IPS-18c (cell line): ENCODE measurements around the gene PLAAT2.
A peak's percentile ranks its signal among the peaks of the same experiment; 100 is the strongest.
"Not testable (repeated sequence)": the region's sequence is repeated elsewhere in the genome, so short reads cannot be mapped to it uniquely, and the experiment has no call there.

Experiments used
- H3K4me3 ChIP-seq: 2 replicates; pipeline ENCODE4 v1.7.0; 2013; ENCODE audit warnings: low read depth, mild to moderate bottlenecking, low read length, moderate library complexity; ENCODE audit not compliant: insufficient read depth
- H3K9me3 ChIP-seq: one replicate; pipeline ENCODE4 v1.6.1; 2013; ENCODE audit warnings: mild to moderate bottlenecking, low read length, moderate library complexity; ENCODE audit not compliant: control insufficient read depth, insufficient read depth

The PLAAT2 gene

DNA sequence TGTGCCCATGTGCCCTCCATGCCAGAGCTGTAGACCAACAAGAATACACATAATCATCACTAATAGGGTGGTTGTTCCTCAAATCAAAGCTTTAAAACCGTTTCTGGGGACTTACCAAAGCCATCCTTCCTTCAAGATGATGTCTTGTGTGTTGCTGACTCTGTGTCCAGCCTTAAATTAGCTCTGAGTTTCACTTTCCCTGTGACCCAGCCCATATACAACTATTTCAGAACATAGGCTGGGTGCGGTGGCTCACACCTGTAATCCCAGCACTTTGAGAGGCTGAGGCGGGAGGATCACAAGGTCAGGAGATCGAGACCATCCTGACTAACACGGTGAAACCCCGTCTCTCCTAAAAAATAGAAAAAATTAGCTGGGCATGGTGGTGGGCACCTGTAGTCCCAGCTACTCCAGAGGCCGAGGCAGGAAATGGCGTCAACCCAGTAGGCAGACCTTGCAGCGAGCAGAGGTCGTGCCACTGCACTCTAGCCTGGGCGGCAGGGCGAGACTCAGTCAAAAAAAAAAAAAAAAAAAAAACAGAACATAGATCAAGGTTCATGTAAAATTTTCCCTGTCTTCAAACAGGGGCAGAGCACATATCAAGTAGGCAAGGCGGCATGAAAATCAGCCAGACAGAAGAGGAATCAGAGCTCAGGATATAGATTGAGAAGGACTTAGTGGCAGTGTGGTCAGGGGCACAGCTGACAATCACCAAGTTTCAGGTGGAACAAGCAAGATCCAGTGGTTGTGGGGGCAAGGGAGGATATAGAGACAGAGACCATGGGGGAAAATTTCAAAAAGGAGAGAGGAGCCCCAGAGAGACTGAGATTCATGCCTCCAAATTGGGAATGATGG is at the start of gene PLAAT2:
TSS of gene PLAAT2 (minus strand) at position 179 of the 855 bp plus-strand sequence. CDS start at position 124, 55 bp downstream.
- Histone ChIP-seq H3K9me3 (no peaks in the 10 kb centered on the region), H3K4me3 (no peak within 1 kb of the TSS)

DNA sequence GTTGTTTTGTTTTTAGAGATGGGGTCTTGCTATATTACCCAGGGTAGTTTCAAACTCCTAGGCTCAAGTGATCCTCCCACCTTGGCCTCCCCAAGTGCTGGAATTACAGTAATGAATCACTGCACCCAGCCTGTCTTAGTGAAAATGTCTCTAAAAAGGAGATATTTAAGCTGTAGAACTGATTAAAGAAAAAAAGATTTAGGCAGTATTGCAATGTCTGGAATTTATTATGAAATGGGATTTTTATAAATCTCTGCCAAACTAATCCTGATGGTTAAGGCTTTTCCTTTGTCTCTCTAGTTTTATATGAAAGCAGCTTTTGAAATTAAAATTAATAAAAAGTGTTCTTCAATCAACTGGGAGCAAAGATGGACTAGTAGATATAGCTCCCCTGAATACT is 49.0 kb upstream of the PLAAT2 start:
- no peak overlapping the region for H3K4me3 ChIP-seq

DNA sequence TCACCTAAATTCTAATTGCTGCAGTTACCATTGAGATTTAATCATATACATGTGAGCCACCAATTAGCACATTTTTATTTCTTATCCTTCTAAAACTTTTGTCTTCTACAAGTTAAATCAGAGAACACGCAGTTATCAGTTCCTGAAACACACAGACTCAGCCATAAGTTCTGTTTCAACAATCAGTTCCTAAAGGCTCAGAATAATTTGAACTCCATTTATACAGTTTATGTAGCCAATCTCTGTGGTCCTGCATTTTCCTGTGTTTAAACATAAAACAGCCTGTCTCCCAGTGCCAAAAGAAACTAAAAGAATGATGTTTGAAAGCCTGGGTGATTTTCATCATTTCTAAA is 48.2 kb upstream of the PLAAT2 start:
- H3K9me3 ChIP-seq: no peaks in the 10 kb centered on the region
- H3K4me3 ChIP-seq: no peak overlapping the region

More for the DNA sequence above, 49.0 kb upstream of the PLAAT2 start:
- H3K9me3 ChIP-seq: no peaks in the 10 kb centered on the region

DNA sequence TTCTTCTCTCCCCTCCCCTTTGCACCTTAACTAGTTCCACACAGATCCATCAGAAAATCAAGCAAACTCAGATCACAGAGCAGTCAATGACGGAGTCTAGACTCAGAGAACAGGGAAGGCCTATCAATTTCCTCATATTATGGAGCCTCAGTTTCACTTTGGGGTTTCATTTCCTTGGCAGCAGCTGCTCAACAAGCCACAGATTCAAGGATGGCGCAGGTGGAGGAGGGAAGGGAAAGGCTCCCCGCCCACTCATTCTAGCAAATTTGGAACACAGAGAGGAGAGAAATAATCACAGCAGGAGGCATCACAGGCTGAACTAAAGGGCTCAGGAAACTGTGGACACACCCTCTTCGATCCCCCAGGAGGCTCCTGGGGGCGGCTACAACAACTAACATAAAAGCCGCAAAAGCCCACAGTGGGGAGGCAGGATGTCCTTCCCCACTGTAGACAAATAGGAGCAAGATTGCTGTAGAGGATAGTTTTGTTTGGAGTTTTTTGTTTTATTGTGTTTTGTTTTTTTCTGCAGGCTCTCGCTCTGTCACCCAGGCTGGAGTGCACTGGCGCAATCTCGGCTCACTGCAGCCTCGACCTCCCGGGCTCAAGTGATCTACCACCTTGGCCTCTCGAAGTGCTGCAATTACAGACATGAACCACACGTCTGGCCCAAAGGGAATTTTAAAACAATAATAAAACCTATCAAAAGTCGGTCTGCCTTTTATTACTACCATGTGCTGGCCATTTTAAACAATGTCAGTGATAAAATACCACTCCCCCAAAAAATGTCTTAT is 47.6 kb upstream of the PLAAT2 start:
- Histone ChIP-seq H3K4me3 (peak overlapping the region; percentile 2), H3K9me3 (no peaks in the 10 kb centered on the region)

DNA sequence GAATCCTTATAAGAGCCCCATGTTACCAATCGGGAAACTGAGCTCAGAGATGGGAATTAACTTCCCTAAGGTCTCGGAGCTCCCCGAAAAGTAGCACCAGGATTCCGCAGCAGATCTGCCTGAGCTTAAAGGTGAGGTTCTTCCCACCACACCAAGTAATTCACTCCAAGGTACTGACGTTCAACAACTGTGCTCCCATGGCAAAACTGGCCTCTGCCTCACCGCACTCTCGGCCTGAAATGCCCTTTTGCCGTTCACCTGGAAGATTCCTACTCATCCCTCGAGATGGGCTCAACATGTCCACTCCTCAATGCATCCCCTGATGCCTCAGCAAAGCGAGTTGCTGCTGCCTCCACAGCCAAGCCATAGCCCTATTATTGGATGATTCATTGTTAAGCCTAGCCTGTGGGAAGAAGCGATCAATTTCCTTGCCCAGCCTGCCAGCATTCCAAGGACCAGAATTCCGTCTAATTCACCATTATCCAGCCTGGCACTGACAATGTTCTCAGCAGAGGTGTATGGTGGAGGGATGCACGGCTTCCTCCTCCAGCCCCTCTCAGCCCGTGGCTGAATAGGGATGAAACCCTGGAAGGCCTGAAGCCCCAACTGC is 46.9 kb upstream of the PLAAT2 start:
- no peaks in the 10 kb centered on the region for H3K9me3 ChIP-seq
- H3K4me3 ChIP-seq: peak overlapping the region; percentile 2; the same call in 1 of the 2 replicates

DNA sequence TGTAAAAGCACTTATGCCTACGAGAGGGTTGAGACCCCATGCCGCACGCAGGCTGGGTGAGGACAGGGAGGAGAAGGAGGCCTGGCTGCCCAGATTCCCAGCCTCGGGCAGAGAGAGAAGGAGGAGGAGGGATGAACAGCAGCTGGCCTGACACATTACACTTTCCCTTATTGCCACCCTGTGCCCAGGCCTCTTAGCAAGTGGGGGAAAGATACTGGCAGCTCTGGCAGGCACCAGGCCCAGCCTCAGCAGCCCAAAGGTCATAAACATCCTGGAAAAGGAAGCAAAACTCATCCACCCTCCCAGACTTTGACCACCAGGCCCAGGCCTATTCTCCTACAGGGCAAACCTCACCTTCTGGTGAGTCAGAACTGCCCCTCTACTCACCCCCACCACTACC is 46.4 kb upstream of the PLAAT2 start:
- Histone ChIP-seq H3K4me3 (no peak overlapping the region), H3K9me3 (no peaks in the 10 kb centered on the region)

DNA sequence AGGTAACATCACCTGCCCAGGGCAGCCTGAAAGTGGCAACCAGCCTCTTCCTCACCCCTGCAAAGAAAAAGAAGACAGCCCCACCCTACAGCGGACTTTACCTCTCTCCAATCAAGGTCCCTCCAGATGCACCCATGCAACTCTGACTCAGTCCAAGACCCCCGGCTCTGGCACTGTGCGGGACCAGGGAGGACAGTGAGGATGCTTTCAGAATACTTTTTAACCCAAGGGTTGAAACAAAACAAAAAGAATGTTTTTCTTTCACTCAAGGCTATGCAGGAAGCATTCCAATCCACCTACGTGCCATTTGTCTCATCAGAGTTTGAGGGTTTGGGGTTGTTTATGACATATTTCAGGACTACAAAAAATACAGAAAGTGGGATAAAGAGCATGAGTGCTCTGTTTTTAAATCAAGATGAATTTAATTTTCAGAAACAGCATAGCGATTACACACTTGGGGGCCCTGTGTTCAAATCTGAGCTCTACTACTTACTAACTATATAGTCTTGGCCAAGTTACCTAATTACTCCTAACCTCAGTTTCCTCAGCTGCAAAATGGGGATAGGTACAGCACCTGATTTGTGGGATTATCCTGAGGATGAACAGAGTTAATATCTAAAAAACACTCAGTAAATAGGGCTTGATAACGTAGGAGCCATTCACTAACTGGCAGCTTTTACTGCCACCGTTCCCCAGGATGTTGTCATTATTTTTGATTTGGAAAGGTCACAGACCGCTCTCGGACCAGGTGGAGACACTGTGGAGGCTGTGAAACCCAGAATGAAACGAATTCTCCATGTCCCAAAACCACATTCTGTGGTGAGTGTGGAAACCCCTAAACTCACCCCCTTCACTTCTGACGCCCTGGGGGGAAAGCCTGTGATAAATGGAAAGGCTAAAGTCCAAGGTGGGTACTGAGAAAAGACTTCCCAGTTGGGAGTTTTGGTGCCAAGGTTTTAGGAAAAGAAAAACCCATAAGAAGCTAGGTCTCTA is 45.5 kb upstream of the PLAAT2 start:
- no peak overlapping the region for H3K4me3 ChIP-seq
- H3K9me3 ChIP-seq: no peaks in the 10 kb centered on the region

DNA sequence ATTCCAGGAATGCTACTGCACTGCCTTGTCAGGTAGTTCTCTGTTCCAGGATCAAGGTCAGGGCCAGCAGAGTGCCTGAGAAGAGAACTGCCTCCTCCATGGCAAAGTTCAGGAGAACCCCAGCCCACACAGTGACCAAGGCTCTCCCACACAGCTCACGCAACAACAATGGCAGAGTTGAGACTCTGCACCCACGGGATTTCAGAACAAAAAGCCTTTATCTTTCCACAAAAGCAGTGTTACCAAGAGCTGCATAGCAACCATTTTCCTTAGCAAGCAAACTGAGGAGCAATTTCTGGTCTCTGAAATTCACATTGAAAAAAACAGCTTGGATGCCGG is 40.0 kb upstream of the PLAAT2 start:
- no peaks in the 10 kb centered on the region for H3K9me3 ChIP-seq
- no peak overlapping the region for H3K4me3 ChIP-seq

DNA sequence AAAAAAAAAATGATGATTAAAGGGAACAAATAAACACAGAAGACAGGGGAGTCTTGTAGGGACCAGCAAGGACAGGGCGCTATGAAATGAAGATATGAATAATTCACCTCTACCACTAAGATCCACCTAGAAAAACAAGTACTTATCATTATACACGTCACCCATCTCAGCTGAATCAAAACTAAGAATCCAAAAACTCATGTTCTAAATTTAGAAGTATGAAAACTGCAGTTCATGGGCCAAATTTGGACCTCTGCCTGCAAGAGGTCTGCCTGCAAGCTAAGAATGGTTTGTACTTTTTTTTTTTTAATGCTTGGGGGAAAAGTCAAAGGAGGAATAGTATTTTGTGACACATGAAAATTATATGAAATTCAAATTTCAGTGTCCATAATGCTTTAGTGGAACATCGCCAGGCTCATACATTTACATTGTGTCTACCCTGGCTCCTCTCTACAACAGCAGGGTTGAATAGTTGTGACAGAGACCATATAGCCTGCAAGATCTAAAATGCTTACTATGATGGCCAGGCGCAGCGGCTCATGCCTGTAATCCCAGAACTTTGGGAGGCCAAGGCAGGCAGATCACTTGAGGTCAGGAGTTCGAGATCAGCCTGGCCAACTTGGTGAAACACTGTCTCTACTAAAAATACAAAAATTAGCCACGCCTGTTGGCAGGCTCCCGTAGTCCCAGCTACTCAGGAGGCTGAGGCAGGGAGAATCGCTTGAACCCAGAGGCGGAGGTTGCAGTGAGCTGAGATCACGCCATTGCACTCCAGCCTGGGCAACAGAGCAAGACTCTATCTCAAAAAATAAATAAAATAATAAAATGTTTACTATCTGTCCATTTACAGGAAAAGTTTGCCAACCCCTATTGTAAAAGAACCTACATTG is 39.4 kb upstream of the PLAAT2 start:
- H3K4me3 ChIP-seq, H3K9me3 ChIP-seq: not testable (repeated sequence)

DNA sequence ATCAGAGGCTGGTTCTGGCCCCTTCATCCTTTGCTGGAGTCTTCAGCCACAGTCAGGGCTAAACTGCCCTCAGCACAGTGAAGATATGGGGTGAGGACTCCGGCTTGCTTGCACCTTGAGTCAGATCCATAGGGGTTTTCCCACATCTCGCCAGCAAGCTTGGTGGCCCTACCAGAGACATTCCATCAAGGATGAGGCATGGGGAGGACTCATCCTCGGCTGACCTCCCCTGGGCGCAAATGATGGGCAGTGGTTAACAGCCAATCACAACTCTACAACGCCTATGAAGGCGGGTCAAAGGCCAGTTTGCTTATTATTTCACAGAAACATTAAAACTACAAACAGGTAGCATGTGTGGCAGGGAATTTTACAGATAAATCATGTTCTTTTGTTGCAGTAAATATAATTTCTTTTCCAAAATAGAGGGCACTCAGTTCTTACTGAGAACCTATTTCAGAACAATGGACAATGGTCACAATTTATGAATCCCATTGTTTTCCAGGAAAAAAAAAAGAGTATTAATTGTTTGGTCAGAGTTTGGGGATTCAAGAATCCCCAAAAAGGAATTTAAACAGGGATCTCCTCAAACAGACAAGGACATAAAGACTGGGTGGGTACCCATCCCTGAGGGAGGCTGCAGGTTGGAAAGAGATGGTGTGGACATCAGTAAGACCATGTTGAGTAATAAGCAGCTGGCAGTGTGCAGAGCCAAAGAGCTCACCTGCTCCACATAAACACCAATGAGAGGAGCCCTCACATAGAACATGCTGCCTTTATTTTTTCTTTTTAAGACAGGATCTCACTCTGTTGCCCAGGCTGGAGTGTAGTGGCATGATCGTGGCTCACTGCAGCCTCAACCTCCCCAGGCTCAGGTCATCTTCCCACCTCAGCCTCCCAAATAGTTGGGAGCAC is 36.3 kb upstream of the PLAAT2 start:
- Histone ChIP-seq H3K4me3 (no peak overlapping the region), H3K9me3 (no peaks in the 10 kb centered on the region)

DNA sequence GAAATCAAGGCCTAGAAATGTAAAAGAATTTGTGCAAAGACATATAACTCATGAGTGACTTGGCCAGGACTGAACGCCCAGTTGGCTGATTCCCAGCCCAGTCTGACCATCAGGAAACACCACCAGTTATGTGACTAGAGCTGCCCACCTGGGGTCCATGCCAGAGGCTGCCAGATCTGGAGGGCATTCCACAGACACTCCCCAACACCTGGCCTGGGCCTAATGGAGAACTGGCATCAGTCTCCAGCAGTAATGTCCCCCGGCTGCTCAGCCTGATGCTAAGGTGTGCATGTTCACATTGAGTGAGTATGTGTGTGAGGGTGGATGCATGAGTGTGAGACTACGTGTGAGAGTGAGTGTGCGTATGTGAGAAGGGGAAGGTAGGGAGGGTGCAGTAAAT is 35.4 kb upstream of the PLAAT2 start:
- no peaks in the 10 kb centered on the region for H3K9me3 ChIP-seq
- no peak overlapping the region for H3K4me3 ChIP-seq

DNA sequence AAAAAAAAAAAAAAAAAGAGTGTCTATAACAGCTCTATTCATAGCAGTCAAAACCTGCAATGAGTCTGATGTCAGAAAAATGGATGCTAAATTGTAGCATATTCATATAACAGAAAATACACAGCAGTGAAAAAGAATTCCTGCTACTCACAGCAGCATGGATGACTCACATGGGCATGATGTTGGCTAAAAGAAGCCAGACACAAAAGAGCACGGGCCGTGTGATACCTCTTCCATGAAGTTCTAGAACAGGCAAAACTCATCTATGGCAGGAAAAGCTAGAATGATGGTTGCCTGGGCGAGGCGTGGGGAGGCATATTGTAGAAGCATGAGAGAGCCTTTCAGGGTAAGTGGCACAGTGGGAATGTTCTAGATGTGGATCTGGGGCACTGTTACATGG is 32.1 kb upstream of the PLAAT2 start:
- H3K9me3 ChIP-seq: no peaks in the 10 kb centered on the region
- H3K4me3 ChIP-seq: no peak overlapping the region

DNA sequence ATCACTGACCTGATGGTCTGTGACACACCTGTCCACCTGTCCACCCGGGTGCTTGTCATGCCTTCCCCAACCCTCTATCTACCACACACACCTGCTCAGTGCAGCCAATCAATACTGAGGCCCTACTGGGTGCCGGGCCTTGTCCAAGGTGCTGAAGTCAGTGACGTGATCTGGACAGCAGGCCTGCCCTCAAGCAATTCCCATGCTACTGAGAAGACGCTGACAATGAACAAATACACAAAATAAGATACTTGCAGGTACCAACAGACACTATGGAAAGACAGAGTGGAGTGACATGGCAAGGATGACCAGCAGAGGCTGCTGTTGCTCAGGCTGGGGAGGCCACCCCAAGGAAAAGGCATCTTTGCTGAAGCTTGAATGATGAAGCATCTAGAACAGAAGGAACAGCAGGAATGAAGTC is 29.8 kb upstream of the PLAAT2 start:
- Histone ChIP-seq H3K4me3 (no peak overlapping the region), H3K9me3 (no peaks in the 10 kb centered on the region)

DNA sequence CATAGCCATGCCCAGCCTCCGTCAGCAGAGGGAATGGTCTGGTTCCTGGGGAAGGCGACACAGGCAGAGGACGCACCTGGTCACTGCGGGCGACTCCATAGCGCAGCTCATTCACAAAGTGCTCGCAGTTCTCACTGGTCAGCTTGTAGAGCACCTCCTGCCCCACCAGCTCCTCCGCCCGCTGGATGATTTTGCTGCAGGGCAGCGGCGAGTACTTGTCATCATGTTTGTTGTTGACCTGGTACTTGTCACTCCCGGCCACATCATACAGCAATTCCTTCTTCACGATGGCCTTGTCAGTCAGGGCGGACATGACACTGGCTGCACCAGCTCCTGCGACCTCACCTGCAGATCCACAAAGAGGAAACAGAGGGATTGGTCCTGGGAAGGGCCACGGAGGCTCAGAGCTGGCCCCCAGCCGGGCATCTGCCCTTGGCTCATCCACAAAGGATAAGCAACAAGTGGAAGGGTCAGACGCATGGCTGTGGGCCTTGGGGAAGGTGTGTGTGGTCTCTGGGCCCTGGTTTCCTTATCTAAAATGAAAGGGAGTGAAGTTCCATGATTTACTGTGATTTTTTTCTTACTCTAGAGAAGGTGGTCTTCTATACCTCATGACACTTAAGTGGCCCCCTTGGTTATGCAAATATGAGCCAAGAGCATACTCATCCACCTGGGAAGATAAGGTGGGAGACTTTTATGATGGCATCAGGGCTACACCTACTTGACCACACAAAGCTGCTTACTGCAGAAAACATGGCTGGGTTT is 27.0 kb upstream of the PLAAT2 start:
- H3K9me3 ChIP-seq: no peaks in the 10 kb centered on the region
- H3K4me3 ChIP-seq: no peak overlapping the region

DNA sequence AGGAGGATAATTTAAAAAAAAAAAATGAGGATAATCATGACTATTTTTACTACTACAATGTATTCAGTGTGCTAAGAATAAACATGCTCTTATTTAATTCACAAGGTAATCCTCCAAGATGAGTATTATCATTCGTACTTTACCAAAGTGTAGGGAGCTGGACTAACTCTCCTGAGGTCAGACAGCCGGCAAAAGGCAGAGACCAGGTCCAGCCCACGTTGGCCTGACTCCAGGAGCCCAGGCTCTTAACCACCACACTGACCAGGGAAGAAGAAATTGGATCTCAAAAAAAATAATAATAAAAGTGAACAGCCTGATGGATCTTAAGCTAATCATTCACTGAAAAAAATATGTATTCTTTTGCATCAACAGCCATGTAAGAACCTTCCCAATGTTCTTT is 25.8 kb upstream of the PLAAT2 start:
- Histone ChIP-seq H3K9me3 (no peaks in the 10 kb centered on the region), H3K4me3 (no peak overlapping the region)
